ENCODE results near the gene TRDN.

The TRDN gene

DNA sequence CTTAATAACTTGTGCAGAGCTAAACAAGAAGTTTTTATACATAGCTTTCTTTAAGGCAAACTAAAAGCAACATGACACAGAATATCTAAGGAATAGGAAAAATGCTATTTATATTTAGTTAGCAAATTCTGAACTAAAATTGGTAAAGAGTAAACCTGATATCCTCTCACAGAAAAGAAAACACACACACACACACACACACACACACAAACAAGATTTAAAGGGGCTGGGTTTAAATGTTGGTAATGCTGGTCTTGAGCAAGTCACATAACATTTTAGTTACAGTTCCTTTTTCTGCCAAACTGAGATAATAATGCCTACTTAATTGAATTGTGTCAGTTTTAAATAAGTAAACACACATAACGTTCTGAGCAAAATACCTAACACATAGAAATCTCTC, 1.6 kb downstream of the TRDN start:
- TF ChIP-seq, protein P1, sequence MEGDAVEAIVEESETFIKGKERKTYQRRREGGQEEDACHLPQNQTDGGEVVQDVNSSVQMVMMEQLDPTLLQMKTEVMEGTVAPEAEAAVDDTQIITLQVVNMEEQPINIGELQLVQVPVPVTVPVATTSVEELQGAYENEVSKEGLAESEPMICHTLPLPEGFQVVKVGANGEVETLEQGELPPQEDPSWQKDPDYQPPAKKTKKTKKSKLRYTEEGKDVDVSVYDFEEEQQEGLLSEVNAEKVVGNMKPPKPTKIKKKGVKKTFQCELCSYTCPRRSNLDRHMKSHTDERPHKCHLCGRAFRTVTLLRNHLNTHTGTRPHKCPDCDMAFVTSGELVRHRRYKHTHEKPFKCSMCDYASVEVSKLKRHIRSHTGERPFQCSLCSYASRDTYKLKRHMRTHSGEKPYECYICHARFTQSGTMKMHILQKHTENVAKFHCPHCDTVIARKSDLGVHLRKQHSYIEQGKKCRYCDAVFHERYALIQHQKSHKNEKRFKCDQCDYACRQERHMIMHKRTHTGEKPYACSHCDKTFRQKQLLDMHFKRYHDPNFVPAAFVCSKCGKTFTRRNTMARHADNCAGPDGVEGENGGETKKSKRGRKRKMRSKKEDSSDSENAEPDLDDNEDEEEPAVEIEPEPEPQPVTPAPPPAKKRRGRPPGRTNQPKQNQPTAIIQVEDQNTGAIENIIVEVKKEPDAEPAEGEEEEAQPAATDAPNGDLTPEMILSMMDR (IDR thresholded peaks at IDR 0.05; ENCODE audit: low read depth, low read length) = no peak
- no peak for DNase-seq (ENCODE audit: extremely low read depth, low read depth)

DNA sequence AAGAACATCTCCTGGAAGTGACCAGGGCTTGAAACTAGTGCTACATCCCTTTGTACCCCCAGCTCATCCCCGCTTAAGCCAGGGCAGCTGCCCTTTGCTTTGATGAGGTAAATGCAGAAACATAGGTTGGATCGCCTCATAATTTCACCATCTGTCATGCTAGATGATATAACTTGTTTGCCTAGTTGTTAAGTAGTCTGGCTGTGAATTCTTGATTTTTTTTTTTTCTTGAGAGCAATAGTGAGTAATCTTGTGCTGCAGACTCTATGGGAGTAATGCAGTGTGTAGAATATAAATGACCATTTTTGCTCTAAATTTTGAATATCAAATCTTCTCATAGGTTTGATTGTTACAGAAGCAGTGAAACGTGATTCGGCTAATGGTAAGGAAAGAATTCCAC, 4.1 kb downstream of the TRDN start:
- TF ChIP-seq, protein P1 (IDR thresholded peaks at IDR 0.05; ENCODE audit: low read depth, low read length) = no peak
- no peak for DNase-seq (ENCODE audit: extremely low read depth, low read depth)

- TF ChIP-seq, protein P1 (IDR thresholded peaks at IDR 0.05; ENCODE audit: low read depth, low read length) = no peak
- no peak for DNase-seq (ENCODE audit: extremely low read depth, low read depth)
These were observed 7.3 kb downstream of the TRDN start for GRCh38 chr6:123629258-123629941.

GRCh38 chr6:123625696-123626095, 11.1 kb downstream of the TRDN start:
- TF ChIP-seq, protein P1 (IDR thresholded peaks at IDR 0.05; ENCODE audit: low read depth, low read length) = no peak
- no peak for DNase-seq (ENCODE audit: extremely low read depth, low read depth)

DNA sequence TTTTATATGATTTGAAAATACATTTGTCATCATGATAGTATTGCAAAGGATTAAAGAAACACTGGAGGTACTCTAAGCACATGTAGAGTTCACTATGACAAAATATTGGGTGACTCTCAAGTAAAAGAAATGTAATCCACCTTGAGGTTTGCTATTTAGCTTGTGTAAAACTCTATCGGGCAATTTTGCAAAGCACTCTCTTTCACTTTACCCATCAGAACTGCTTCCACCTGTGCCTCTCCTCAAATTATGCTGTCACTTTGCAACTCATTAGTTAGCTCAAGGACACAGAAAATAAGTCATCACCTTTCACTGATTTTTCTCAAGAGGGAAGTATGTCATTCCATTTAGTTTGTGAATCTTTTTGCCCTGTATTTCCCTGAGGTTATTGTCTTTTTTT, 14.0 kb downstream of the TRDN start:
- no peak for DNase-seq (ENCODE audit: extremely low read depth, low read depth)
- TF ChIP-seq, protein P1 (IDR thresholded peaks at IDR 0.05; ENCODE audit: low read depth, low read length) = no peak

DNA sequence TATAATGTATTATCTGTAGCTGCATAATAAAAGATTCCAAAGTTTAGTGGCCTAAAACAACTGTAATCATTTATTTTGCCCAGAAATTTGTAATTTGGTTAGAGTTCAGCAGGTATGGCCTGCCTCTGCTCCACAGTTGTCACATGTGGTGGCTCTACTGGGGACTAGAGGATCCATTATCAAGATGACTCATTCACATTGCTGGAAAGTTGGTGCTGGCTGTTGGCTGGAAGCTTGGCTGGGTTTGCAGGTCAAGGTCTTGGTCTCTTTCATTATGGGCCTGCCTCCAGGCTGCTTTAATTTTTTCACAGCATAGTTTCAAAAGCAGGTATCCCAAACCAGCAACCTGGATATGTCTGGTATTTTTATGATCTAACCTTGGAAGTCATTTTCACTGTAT, 17.6 kb downstream of the TRDN start:
- TF ChIP-seq, protein P1 (IDR thresholded peaks at IDR 0.05; ENCODE audit: low read depth, low read length) = no peak

GRCh38 chr6:123616942-123617341, 19.8 kb downstream of the TRDN start:
- DNase-seq (ENCODE audit: extremely low read depth, low read depth) = no peak
- TF ChIP-seq, protein P1 (IDR thresholded peaks at IDR 0.05; ENCODE audit: low read depth, low read length) = no peak

More for the DNA sequence above, 17.6 kb downstream of the TRDN start:
- no peak for DNase-seq (ENCODE audit: extremely low read depth, low read depth)

All from AG09319 (cell line).